ENCODE measurements around the gene DAAM1.

Gene DAAM1

DNA sequence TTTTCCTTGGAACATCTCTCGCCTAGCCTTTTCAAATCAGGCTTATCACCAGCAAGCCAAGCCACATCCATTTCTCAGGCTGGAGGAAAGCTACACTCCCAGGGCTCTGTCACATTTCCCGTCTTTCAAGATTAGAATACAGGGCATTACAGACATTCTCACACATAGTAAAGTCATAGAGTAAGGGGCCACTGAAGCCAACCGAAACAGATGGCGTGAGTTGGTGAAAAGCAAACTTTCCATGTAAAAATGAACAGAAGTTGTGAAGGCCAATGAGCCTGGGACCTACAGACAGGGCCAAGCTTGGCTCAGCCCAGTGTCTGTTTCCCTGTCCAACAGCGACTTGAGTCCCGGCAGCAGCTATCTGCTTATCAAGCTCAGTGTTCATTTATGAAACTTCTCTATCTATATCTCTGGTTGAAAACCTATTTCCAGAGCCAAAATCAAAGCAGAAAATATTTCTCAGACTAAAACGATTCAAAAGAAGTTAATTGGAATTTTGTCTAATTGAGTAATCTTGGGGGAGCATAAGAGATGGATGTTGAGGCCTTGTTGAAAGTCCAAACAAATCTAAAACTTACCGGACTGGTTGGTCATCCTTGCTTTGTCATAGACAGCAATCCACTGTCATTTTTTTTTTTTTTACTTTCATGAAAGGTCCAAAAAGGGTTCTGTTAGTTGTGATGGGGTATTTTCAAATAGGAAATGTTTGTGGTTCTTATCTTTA, 105.6 kb downstream of the DAAM1 start:
- DNase-seq: no peak

DNA sequence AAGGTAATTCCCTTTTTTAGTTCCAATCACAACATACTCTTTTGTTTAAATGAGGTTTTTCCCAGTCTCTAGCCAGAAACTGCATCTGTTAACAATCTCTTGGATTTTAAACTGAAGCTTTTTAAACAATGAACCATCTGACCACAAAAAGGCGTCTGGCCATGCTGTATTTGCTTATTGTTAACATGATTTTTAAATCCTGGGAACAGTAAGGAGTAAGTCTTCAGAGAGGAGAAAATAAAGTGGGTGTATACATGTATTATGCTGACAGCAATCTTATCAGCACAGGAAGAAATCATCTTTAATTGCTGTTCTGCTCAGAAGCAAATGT, 106.2 kb downstream of the DAAM1 start:
- DNase-seq: no peak

GRCh38 chr14:59295951-59296350, 107.5 kb downstream of the DAAM1 start:
- no peak for DNase-seq

DNA sequence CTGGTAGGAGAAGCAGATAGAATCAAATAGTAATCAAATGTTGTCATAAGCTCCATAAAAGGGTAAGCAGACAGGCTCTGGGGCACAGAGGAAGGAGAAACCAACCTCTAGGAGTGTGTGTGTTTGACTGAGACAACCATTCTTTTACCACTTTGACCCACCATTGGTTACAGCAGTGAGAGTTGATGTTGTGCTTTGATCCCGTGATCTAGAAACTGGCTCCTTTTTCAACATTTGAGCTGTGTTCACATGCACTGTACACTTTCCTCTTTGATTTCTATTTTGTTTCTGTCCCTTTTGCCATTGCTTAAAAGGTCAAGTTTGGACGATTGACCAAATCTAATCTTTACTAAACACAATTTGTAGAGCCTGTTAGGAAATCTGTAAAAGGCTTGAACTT, 108.0 kb downstream of the DAAM1 start:
- no peak for DNase-seq

DNA sequence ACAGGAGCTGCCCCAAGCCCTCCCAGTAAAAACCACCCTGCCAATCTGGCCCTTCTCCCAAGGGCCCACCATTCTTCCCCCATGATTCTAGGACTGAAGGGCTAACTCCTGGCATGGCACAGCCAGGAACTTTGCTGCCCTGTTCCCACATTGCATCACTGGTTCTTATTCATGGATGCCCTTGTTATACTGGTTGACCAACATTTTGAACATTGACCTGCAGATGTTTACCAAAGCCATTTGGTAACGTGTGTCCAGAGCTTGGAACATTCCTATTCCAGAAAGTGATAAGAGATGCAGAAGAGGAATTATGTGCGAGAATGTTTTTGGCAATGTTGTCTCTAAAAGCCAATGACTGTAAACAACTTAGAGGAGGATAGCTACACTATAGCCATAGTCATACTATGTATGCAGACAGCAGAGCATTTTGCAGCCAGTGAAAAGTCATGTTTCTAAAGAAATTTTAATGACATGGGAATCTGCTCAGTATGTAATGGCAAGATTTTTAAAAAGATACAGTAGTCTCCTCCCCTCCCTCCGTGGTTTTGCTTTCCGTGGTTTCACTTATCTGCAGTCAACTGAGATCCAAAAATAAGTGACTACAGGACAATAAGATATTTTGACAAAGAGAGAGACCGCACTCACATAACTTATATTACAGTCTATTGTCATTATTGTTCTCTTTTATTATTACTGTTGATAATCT, 108.8 kb downstream of the DAAM1 start:
- no peak for DNase-seq

- no peak for DNase-seq
These were observed 111.3 kb downstream of the DAAM1 start for GRCh38 chr14:59299731-59300130.

DNA sequence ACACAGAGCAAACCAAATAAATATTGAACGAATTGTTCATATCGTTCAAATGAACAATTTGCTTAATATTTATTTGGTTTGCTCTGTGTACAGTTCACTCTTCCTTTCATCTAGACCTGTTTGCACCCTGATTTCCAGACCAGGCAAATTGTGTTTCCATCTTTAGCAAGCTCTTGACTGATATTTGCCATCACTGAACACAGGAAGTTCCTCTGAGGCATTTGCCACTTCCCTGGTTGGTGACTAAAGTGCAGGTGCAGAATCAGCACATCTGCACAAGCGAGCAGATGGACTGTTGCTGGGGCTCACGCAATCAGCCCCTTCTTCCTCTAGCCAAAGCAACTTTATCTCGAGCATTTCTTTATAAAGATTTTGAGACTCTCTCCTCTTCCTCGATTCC, 112.9 kb downstream of the DAAM1 start:
- DNase-seq: peak; percentile 41 to 67 (median 64)

DNA sequence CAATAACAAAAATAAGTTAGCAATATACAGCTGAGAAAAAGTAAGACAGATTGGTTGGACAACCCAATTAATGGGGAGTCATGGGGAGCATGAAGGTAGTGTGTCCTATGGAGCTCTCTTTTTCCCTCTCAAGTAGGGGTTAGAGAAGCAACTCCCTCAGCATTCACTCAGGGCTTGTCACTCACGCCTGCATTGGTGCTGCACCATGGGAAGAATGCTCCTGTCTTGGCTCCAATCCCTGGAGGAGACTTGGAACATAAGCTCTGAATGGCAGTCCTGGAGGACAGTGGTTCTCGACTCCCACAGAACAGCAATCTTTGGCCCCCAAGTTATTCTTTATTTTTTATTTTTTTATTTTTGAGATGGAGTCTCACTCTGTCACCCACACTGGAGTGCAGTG, 113.8 kb downstream of the DAAM1 start:
- no peak for DNase-seq

- no peak for DNase-seq
These were observed 114.7 kb downstream of the DAAM1 start for GRCh38 chr14:59303216-59303615.

DNA sequence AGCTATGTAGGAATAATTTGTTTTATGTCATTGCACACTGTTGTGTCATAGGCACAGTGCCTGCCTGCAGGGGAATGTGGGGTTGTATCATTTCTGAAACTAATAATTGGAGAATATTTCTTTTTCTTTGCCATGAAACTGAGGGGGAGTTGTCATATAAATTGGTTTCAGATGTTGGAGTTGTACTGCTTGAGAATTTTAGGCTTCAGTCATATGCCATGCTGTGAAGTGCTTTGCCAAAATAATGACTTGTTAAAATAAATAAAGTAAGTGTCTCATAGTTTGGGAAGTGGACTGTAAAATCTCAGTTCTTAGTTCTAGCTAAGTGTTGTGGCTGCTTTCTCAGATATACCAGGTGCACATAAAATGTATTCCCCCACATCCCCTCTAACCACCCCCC, 116.8 kb downstream of the DAAM1 start:
- no peak for DNase-seq

- DNase-seq: no peak
These were observed 117.5 kb downstream of the DAAM1 start for GRCh38 chr14:59305836-59306555.

DNA sequence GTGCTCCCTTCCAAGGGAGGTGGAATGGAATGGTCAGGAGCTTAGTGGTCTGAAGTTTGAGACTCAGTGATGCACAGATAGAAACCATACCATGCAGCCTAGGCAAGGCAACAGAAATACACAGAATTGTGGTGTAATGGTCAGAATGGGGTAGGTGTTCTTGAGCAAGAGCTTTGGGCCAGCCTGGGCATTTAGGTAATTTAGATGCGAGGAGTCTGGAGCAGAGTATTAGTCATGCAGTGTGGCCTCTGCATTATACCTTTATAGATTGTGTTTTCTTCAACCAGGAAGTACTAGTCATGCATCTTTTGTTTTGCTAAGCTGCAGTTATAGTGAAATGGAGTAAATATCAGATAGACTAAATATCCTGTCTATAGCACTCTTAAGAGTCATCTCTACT, 118.3 kb downstream of the DAAM1 start:
- no peak for DNase-seq

- DNase-seq: no peak
These were observed 119.6 kb downstream of the DAAM1 start for GRCh38 chr14:59308086-59308485.

GRCh38 chr14:59308673-59309072, 120.2 kb downstream of the DAAM1 start:
- no peak for DNase-seq

GRCh38 chr14:59309291-59309900, 120.9 kb downstream of the DAAM1 start:
- DNase-seq: no peak

DNA sequence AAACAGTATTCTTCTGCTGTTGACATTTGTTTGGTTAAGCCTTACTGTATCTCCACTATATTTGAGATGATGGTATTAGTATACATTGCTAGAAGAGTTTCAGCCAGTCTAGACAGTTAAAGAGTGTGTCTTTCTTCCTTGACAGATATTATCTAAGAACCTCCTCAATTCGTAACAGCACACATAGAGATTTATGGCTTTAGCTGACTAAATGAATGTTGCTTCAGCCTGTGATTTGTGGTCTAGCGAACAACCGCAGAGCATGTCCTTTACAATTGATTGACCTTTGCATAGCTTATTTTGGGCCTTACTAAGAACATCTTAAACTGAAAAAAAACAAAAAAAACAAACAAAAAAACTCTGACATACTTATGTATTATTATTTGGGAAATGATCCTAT, 122.2 kb downstream of the DAAM1 start:
- no peak for DNase-seq

DNA sequence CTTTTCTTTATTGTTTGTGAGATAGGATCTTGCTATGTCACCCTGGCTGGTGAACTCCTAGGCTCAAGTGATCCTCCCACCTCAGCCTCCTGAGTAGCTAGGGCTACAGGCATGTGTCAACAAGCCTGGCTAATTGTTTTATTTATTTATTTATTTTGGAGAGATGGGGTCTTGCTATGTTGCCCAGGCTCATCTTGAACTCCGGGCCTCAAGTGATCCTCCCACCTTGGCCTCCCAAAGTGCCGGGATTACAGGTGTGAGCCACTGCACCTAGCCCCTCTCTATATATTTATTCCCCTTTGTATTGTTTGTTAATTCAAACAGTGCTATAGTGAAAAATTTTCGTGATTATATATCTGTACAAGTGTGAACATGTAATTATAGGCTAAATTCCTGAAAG, 123.3 kb downstream of the DAAM1 start:
- DNase-seq: no peak

GRCh38 chr14:59313144-59313651, 124.7 kb downstream of the DAAM1 start:
- no peak for DNase-seq

GRCh38 chr14:59313658-59314608, 125.5 kb downstream of the DAAM1 start:
- no peak for DNase-seq

DNA sequence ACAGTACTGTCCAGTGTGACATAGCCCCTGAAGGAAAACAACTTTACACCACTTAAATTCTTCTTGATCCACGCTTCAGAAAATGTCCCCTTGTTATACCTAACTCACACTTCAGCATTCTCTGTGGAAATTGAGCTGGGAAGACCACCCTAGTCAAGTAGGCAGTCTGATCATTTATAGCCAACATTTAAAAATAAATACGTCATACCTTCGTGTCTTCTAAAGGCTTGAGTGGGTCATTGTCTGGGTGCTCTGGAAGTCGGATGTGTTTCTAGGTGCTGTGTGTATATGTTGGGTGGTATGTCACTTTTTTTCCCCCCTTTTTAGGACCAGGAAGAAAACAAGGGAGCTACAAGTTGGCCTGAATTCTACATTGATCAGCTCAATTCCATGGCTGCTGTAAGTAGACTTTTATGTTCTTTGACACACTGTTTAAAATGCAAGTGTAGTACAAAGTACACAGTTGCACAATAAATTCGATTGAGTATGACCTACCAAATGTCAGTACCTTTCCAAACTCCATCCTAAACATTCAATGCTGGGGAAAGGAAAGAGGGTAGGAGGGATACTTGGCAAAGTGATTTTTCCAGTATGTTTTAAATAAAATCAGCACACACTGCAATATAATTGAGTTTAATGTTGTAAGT, 126.6 kb downstream of the DAAM1 start:
- DNase-seq: no peak

GRCh38 chr14:59316151-59316830, 127.8 kb downstream of the DAAM1 start:
- peak in 2 of 4 experiments; percentile 28 to 32 for DNase-seq

All from suppressor macrophage (primary cell).